MCF 10A (cell line): ENCODE results near the gene PPIH. TPM values are rescaled to one million over a fixed set of nuclear protein-coding genes. Genes with fewer than 3 reads are reported as not detected.
"Not testable (repeated sequence)": the region's sequence is repeated elsewhere in the genome, so short reads cannot be mapped to it uniquely, and the experiment has no call there.

Experiments
- BruUV-seq: library from RNA; stranded (reverse); fragments of 400-500 nt; replicated peaks from 2 replicates; lab custom pipeline; 2021; lab: Mats Ljungman, UMichigan
- CTCF ChIA-PET: fragments of 300-600 bp; sonication (Branson Sonifier 250); formaldehyde crosslinking; extraction: SDS; loops from one replicate; lab custom pipeline; 2021; ENCODE audit warnings: antibody characterized with exemption, inconsistent platforms; lab: Yijun Ruan, JAX
- POLR2A ChIA-PET: fragments of 300-600, 350-650 bp; sonication (Branson Sonifier 250); formaldehyde crosslinking; extraction: SDS; loops from one replicate; lab custom pipeline; 2020; ENCODE audit warnings: antibody characterized with exemption, inconsistent platforms; lab: Yijun Ruan, JAX
- DNase-seq: peaks from one replicate; pipeline ENCODE4 v3.0.0-alpha.2; 2018; ENCODE audit not compliant: unreplicated experiment
- H3K27ac Mint-ChIP-seq: one replicate; pipeline ENCODE4 v1.8.0; 2022; ENCODE audit warnings: mild to moderate bottlenecking, low read depth, mixed read lengths; ENCODE audit not compliant: unreplicated experiment
- H3K27me3 Mint-ChIP-seq: one replicate; pipeline ENCODE4 v1.8.0; 2022; ENCODE audit warnings: mixed read lengths; ENCODE audit not compliant: insufficient read depth, unreplicated experiment
- H3K36me3 Mint-ChIP-seq: one replicate; pipeline ENCODE4 v1.8.0; 2022; ENCODE audit warnings: mild to moderate bottlenecking, moderate library complexity, mixed read lengths; ENCODE audit not compliant: insufficient read depth, unreplicated experiment
- H3K4me1 Mint-ChIP-seq: one replicate; pipeline ENCODE4 v1.8.0; 2022; ENCODE audit warnings: mixed read lengths; ENCODE audit not compliant: insufficient read depth, unreplicated experiment
- H3K4me3 Mint-ChIP-seq: one replicate; pipeline ENCODE4 v1.8.0; 2022; ENCODE audit warnings: mild to moderate bottlenecking, moderate library complexity, mixed read lengths; ENCODE audit not compliant: unreplicated experiment
- H3K9me3 Mint-ChIP-seq: one replicate; pipeline ENCODE4 v1.8.0; 2022; ENCODE audit warnings: mixed read lengths; ENCODE audit not compliant: unreplicated experiment
- intact Hi-C: fragments of 100-400 bp; cut with micrococcal nuclease; formaldehyde crosslinking; loops from 2 replicates; pipeline ENCODE4 v1.14.1; 2022
- total RNA-seq: library from RNA; stranded (reverse); gene quantifications from 2 replicates; pipeline ENCODE4 v1.2.3, GENCODE V29; 2022
- TF ChIP-seq, protein P1 (sequence below): fragments of 200-600 bp; IDR thresholded peaks from one replicate; pipeline ENCODE4 v1.8.0; 2022; ENCODE audit warnings: antibody characterized with exemption, mild to moderate bottlenecking; ENCODE audit not compliant: unreplicated experiment

The PPIH gene
- total RNA-seq, 1 experiment from 2014 or later, result 55.9 TPM

DNA sequence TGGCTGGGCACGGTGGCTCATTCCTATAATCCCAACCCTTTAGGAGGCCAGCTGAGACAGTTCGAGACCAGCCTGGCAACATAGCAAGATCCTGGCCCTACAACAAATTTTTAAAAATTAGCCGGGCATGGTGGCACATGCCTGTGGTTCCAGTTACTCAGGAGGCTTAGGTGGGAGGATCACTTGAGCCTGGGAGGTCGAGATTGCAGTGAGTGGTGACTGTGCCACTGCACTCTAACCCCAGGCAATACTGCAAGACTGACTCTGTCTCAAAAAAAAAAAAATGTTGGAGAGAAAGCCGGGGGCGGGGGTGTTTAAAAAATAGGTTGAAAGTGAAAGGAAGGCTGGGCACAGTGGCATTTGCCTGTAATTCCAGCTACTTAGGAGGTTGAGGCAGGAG lies 65.3 kb downstream of the PPIH start:
- CTCF ChIA-PET, result no interaction called here
- Mint-ChIP-seq H3K9me3 (no peaks in the 10 kb centered on the region), H3K4me1 (peaks cover 9% of the 10 kb centered on the region), H3K4me3 (no peak overlapping the region), H3K27ac (no peak overlapping the region), H3K36me3 (peaks cover 11% of the 10 kb centered on the region), H3K27me3 (no peaks in the 10 kb centered on the region)
- TF ChIP-seq, protein P1, sequence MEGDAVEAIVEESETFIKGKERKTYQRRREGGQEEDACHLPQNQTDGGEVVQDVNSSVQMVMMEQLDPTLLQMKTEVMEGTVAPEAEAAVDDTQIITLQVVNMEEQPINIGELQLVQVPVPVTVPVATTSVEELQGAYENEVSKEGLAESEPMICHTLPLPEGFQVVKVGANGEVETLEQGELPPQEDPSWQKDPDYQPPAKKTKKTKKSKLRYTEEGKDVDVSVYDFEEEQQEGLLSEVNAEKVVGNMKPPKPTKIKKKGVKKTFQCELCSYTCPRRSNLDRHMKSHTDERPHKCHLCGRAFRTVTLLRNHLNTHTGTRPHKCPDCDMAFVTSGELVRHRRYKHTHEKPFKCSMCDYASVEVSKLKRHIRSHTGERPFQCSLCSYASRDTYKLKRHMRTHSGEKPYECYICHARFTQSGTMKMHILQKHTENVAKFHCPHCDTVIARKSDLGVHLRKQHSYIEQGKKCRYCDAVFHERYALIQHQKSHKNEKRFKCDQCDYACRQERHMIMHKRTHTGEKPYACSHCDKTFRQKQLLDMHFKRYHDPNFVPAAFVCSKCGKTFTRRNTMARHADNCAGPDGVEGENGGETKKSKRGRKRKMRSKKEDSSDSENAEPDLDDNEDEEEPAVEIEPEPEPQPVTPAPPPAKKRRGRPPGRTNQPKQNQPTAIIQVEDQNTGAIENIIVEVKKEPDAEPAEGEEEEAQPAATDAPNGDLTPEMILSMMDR, result no peak
- POLR2A ChIA-PET, result interaction anchor here (0.7 kb wide), 1 partner anchor 42 kb away, joined by 7 read pairs; no protein-coding TSS in a partner anchor
- peak; percentile 21 for DNase-seq
- no TSS peak for BruUV-seq
- intact Hi-C loops, result loop anchor here (10.0 kb wide), 1 partner anchor 379 kb away; no protein-coding TSS in a partner anchor

DNA sequence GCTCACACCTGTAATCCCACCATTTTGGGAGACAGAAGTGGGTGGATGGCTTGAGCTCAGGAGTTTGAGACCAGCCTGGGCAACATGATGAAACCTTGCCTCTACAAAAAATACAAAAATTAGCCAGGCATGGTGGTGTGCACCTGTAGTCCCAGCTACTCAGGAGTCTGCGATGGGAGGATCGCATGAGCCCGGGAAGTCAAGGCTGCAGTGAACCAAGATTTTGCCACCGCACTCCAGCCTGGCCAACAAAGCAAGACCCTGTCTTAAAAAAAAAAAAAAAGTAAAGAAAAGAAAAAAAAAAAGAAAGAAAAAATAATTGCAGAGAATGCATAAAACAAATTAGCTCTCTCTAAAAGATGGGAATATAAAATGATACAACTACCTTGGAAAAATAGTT lies 67.6 kb downstream of the PPIH start:
- H3K36me3 Mint-ChIP-seq, BruUV-seq, H3K9me3 Mint-ChIP-seq, H3K27me3 Mint-ChIP-seq, DNase-seq, H3K4me1 Mint-ChIP-seq, H3K27ac Mint-ChIP-seq, H3K4me3 Mint-ChIP-seq: not testable (repeated sequence)
- ChIA-PET POLR2A (interaction anchor here (0.7 kb wide), 1 partner anchor 9 kb away, joined by 4 read pairs; no protein-coding TSS in a partner anchor), CTCF (interaction anchor here (0.6 to 0.7 kb wide), 2 partner anchors 17 to 148 kb away, joined by 3 read pairs; no protein-coding TSS in a partner anchor)
- intact Hi-C loops, result loop anchor here (10.0 kb wide), 1 partner anchor 381 kb away; no protein-coding TSS in a partner anchor

Other genes with a start within 250 kb of the PPIH start
- 0.21 TPM in 1 of 2 replicates, not detected in the other for gene ZMYND12, start 202.4 kb upstream of the PPIH start, total RNA-seq
- 56.1 and 56.9 TPM in 2 replicates for gene PPCS, start 201.9 kb upstream of the PPIH start, total RNA-seq
- 2.2 and 3.2 TPM in 2 replicates for gene CCDC30, start 195.1 kb upstream of the PPIH start, total RNA-seq
- gene YBX1, start 24.0 kb downstream of the PPIH start, total RNA-seq, result 1,134 and 1,200 TPM in 2 replicates
- gene CLDN19, start 81.8 kb downstream of the PPIH start, total RNA-seq, result not detected in 2 replicates
- gene P3H1, start 108.6 kb downstream of the PPIH start, total RNA-seq, result 36.1 and 57.2 TPM in 2 replicates
- 11.7 and 13.8 TPM in 2 replicates for gene C1orf50, start 108.8 kb downstream of the PPIH start, total RNA-seq
- gene TMEM269, start 126.6 kb downstream of the PPIH start, total RNA-seq, result 0.17 TPM in 1 of 2 replicates, not detected in the other
- gene ERMAP, start 158.7 kb downstream of the PPIH start, total RNA-seq, result 13.2 and 17.2 TPM in 2 replicates
- gene SVBP, start 159.0 kb downstream of the PPIH start, total RNA-seq, result 15.7 and 16.7 TPM in 2 replicates
- gene ZNF691, start 188.2 kb downstream of the PPIH start, total RNA-seq, result 8.4 and 9.5 TPM in 2 replicates